GM12878 (cell line): Measurements from ENCODE around the gene EP400. TPM values are rescaled to one million over a fixed set of nuclear protein-coding genes. Genes with fewer than 3 reads are reported as not detected.

Experiments
- ATAC-seq: fragments of 200-7000 bp; cut with Tn5 transposase; 3 replicates; pipeline ENCODE4 v1.9.1; 2020; ENCODE audit warnings: mild to moderate bottlenecking, moderate library complexity
- BruUV-seq: library from RNA; stranded (reverse); fragments of 400-500 nt; replicated peaks from 2 replicates; lab custom pipeline; 2021; lab: Mats Ljungman, UMichigan
- CTCF ChIA-PET: fragments of 300-600 bp; sonication (Branson Sonifier 250); formaldehyde crosslinking; extraction: SDS; loops from one replicate; lab custom pipeline; 2021; ENCODE audit warnings: inconsistent platforms; lab: Yijun Ruan, JAX
- POLR2A ChIA-PET: fragments of 350-600 bp; formaldehyde crosslinking; extraction: SDS; loops from one replicate; lab custom pipeline; 2021; ENCODE audit warnings: inconsistent platforms; lab: Charles Lee
- RAD21 ChIA-PET: fragments of 300-600 bp; sonication (Branson Sonifier 250); formaldehyde crosslinking; loops from one replicate; lab custom pipeline; 2023; ENCODE audit warnings: antibody characterized with exemption; ENCODE audit not compliant: unreplicated experiment; lab: Charles Lee
- SMC1A ChIA-PET: fragments of 300-600 bp; sonication (Branson Sonifier 250); formaldehyde crosslinking; loops from one replicate; lab custom pipeline; 2023; ENCODE audit not compliant: unreplicated experiment, uncharacterized antibody; lab: Charles Lee
- DNase-seq: peaks from one replicate; pipeline ENCODE4 v3.0.0-alpha.2; 2011; ENCODE audit warnings: low read depth, low spot score
- FAIRE-seq: peaks from 3 replicates; lab custom pipeline; 2011; peaks lifted over from hg19 to GRCh38; lab: Jason Lieb, UNC
- H2AFZ ChIP-seq: 2 replicates; pipeline ENCODE4 v1.6.0; 2011; ENCODE audit warnings: low read depth, low read length, control low read depth; ENCODE audit not compliant: control insufficient read depth
- H3K27ac ChIP-seq: 2 replicates; pipeline ENCODE4 v1.5.1; 2011; ENCODE audit warnings: control low read depth; ENCODE audit not compliant: control insufficient read depth, insufficient read depth
- H3K27me3 ChIP-seq, 2 experiments: replicated peaks in 1 of 2; 2 replicates each; pipeline versions ENCODE4 v1.6.0 to v1.6.1; 2011; ENCODE audit warnings: low read length in 1 of 2; ENCODE audit not compliant: control insufficient read depth in 2 of 2, insufficient read depth in 2 of 2
- H3K36me3 ChIP-seq, 2 experiments: 2 replicates each; pipeline ENCODE4 v1.5.1; 2011; ENCODE audit warnings: low read length in 1 of 2; ENCODE audit not compliant: control insufficient read depth in 2 of 2, insufficient read depth in 2 of 2
- H3K4me1 ChIP-seq: 2 replicates; pipeline ENCODE4 v1.6.1; 2011; ENCODE audit warnings: mild to moderate bottlenecking, low read length, moderate library complexity, mixed read lengths; ENCODE audit not compliant: control insufficient read depth, insufficient read depth
- H3K4me2 ChIP-seq: 2 replicates; pipeline ENCODE4 v1.6.0; 2011; ENCODE audit warnings: control low read depth; ENCODE audit not compliant: control insufficient read depth, insufficient read depth
- H3K4me3 ChIP-seq: fragments of 200-600 bp; sonication (generic); 2 replicates; pipeline ENCODE4 v1.5.1; 2016
- H3K79me2 ChIP-seq: 2 replicates; pipeline ENCODE4 v1.6.0; 2011; ENCODE audit warnings: low read length; ENCODE audit not compliant: control insufficient read depth, insufficient read depth
- H3K9ac ChIP-seq: 2 replicates; pipeline ENCODE4 v1.8.0; 2011; ENCODE audit warnings: low read length, control low read depth, mixed read lengths; ENCODE audit not compliant: control insufficient read depth, insufficient read depth
- H3K9me3 ChIP-seq: replicated peaks from 3 replicates; pipeline ENCODE4 v1.5.1; 2011; ENCODE audit warnings: mild to moderate bottlenecking, low read length; ENCODE audit not compliant: control insufficient read depth, insufficient read depth
- H4K20me1 ChIP-seq: 2 replicates; pipeline ENCODE4 v1.6.0; 2011; ENCODE audit not compliant: control insufficient read depth, insufficient read depth
- CBX5 ChIP-seq: sonication (generic); IDR thresholded peaks from 2 replicates; pipeline ENCODE4 v1.6.1; 2016; ENCODE audit warnings: low read depth, moderate library complexity, mild to moderate bottlenecking, inconsistent platforms
- CREM ChIP-seq: IDR thresholded peaks from 2 replicates; pipeline ENCODE4 v1.6.1; 2014; ENCODE audit warnings: antibody characterized with exemption, low read depth
- EGR1 ChIP-seq, 2 experiments: IDR thresholded peaks; 1 replicate in 1 of 2; 2 replicates in 1 of 2; pipeline ENCODE4 v1.6.1; 2011 to 2012; ENCODE audit warnings: low read depth in 2 of 2, low read length in 2 of 2, borderline replicate concordance in 1 of 2, mild to moderate bottlenecking in 1 of 2, moderate library complexity in 1 of 2
- HDAC6 ChIP-seq: fragments of 200-600 bp; sonication (generic); IDR thresholded peaks from one replicate; pipeline ENCODE4 v1.8.0; 2017; ENCODE audit warnings: antibody characterized with exemption; ENCODE audit not compliant: unreplicated experiment
- MLLT1 ChIP-seq: fragments of 450-650 bp; IDR thresholded peaks from 2 replicates; pipeline ENCODE4 v1.6.1; 2016; ENCODE audit warnings: mild to moderate bottlenecking
- PAX8 ChIP-seq: fragments of 450-650 bp; IDR thresholded peaks from 2 replicates; pipeline ENCODE4 v1.6.1; 2017; ENCODE audit warnings: mild to moderate bottlenecking, moderate library complexity
- RFX5 ChIP-seq: IDR thresholded peaks from 2 replicates; pipeline ENCODE4 v1.6.1; 2011; ENCODE audit warnings: low read depth, low read length, improper control_type of control experiment
- SIN3A ChIP-seq: IDR thresholded peaks from 2 replicates; pipeline ENCODE4 v1.6.1; 2012; ENCODE audit warnings: low read depth, low read length, improper control_type of control experiment
- SMARCA5 ChIP-seq: fragments of 450-650 bp; IDR thresholded peaks from 2 replicates; pipeline ENCODE4 v1.6.1; 2017; ENCODE audit warnings: mild to moderate bottlenecking
- TCF12 ChIP-seq: IDR thresholded peaks from 2 replicates; pipeline ENCODE4 v1.6.1; 2011; ENCODE audit warnings: low read depth, mild to moderate bottlenecking, low read length
- USF2 ChIP-seq: IDR thresholded peaks from 2 replicates; pipeline ENCODE4 v1.6.1; 2011; ENCODE audit warnings: low read depth, low read length, improper control_type of control experiment, borderline replicate concordance
- YBX1 ChIP-seq: fragments of 450-650 bp; IDR thresholded peaks from 2 replicates; pipeline ENCODE4 v1.6.1; 2016; ENCODE audit warnings: antibody characterized with exemption
- ZNF384 ChIP-seq: IDR thresholded peaks from 2 replicates; pipeline ENCODE4 v1.6.1; 2012; ENCODE audit warnings: low read depth, mild to moderate bottlenecking, low read length, improper control_type of control experiment, borderline replicate concordance
- whole genome bisulfite sequencing: methylation state at CpG from one replicate; pipeline ENCODE4 v1.1.6; 2016; ENCODE audit warnings: low lambda C conversion rate; ENCODE audit not compliant: insufficient replicate concordance, insufficient coverage; ENCODE audit errors: missing lambda C conversion rate; 5-methylcytosine and 5-hydroxymethylcytosine counted together
- in situ Hi-C: fragments of 300-500 bp; cut with MboI; formaldehyde crosslinking; loops from 9 replicates; pipeline ENCODE4 v1.14.3; 2018; ENCODE audit warnings: mixed read lengths
- intact Hi-C: fragments of 100-400 bp; cut with micrococcal nuclease; formaldehyde crosslinking; loops from one replicate; pipeline ENCODE4 v1.14.2; 2022; ENCODE audit not compliant: unreplicated experiment
- polyA plus RNA-seq, 11 experiments: library from polyadenylated mRNA; depleted of rRNA in 4 of 11; unstranded in 6 of 11; stranded (reverse) in 5 of 11; fragments of >200 nt; fragmentation: Nextera tagmentation in 4 of 11; fragmentation: Illumina TruSeq in 1 of 11; extraction: Ambion mirVana in 4 of 11; extraction: Trizol in 1 of 11; gene quantifications; 1 replicate in 1 of 11; 2 replicates in 10 of 11; pipeline versions ENCODE4 v1.2.1 to v1.2.3, GENCODE V29; 2011 to 2016; ENCODE audit warnings: inconsistent platforms in 2 of 11, missing spikeins in 2 of 11, low read depth in 1 of 11
- total RNA-seq, 4 experiments: library from RNA; depleted of rRNA in 3 of 4; stranded (reverse); fragments of >200 nt in 3 of 4; fragmentation: Illumina TruSeq in 1 of 4; extraction: Trizol in 1 of 4; gene quantifications; 2 replicates each; pipeline versions ENCODE4 v1.2.1 to v1.2.3, GENCODE V29; 2013 to 2021
- TF ChIP-seq, protein P1 (sequence below): fragments of 450-650 bp; IDR thresholded peaks from 2 replicates; pipeline ENCODE4 v1.6.1; 2017; ENCODE audit warnings: antibody characterized with exemption, mild to moderate bottlenecking, moderate library complexity

EP400 gene
- total and polyA plus RNA-seq, 10 of the 15 experiments (the other 5 are each of a cell fraction or from before 2014, with no cell fraction given) = 3.8 to 44.2 (median 8.4) TPM

DNA sequence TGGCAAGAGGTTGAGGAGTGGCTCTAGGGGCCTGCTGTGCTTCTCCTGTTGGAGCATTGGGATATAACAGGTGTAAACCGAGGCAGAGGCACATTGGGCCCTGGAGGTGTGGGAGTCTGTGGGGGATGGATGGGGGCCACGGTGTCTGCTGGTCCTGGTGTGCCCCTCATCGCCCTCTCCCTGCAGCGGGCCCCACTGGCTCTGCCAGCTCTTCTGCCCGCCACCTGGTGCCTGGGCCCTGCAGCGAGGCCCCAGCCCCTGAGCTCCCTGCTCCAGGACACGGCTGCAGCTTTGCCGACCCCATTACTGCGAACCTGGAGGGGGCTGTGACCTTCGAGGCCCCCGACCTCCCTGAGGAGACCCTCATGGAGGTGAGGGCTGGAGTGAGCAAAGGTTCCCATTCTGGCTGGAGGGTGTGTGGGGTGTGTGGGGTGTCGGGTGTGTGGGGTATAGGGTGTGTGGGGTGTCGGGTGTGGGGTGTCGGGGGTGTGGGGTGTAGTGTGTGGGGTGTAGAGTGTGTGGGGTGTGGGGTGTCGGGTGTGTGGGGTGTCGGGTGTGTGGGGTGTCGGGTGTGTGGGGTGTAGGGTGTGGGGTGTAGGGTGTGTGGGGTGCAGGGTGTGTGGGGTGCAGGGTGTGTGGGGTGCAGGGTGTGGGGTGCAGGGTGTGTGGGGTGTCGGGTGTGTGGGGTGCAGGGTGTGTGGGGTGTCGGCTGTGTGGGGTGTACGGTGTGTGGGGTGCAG is 31.3 kb upstream of the EP400 start (continued):
- TF ChIP-seq PAX8 (no peak), EGR1 (IDR thresholded peaks at IDR 0.05; ENCODE audit: borderline replicate concordance in 1 of 2, low read depth in 2 of 2, low read length in 2 of 2) (no peak), TCF12 (no peak), YBX1 (no peak), CREM (no peak), SMARCA5 (no peak), MLLT1 (no peak), SIN3A (no peak), CBX5 (no peak)
- TF ChIP-seq, all 136 proteins: peak for 0

DNA sequence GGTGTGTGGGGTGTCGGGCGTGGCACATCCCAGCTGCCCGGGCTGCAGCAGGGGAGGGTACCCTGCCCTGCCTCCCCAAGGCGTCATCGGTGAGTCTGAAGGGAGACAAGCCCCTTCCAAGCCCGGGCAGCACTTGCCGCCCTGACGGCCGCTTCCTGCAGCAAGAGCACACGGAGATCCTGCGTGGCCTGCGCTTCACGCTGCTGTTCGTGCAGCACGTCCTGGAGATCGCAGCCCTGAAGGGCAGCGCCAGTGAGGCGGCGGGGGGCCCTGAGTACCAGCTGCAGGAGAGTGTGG is 30.7 kb upstream of the EP400 start:
- in situ Hi-C loops = no loop called here
- DNase-seq (no peak), FAIRE-seq (no peak), ATAC-seq (no peak)
- BruUV-seq = no TSS peak
- H3K4me1 ChIP-seq = peaks cover 11% of the 10 kb centered on the region
- no peaks in the 10 kb centered on the region for H3K79me2 ChIP-seq
- intact Hi-C loops = no loop called here
- H3K9me3 ChIP-seq = no peaks in the 10 kb centered on the region
- H2AFZ ChIP-seq = no peak overlapping the region
- H3K27ac ChIP-seq = no peak overlapping the region
- TF ChIP-seq USF2 (no peak), HDAC6 (no peak), RFX5 (no peak), ZNF384 (no peak)
- TF ChIP-seq, protein P1, sequence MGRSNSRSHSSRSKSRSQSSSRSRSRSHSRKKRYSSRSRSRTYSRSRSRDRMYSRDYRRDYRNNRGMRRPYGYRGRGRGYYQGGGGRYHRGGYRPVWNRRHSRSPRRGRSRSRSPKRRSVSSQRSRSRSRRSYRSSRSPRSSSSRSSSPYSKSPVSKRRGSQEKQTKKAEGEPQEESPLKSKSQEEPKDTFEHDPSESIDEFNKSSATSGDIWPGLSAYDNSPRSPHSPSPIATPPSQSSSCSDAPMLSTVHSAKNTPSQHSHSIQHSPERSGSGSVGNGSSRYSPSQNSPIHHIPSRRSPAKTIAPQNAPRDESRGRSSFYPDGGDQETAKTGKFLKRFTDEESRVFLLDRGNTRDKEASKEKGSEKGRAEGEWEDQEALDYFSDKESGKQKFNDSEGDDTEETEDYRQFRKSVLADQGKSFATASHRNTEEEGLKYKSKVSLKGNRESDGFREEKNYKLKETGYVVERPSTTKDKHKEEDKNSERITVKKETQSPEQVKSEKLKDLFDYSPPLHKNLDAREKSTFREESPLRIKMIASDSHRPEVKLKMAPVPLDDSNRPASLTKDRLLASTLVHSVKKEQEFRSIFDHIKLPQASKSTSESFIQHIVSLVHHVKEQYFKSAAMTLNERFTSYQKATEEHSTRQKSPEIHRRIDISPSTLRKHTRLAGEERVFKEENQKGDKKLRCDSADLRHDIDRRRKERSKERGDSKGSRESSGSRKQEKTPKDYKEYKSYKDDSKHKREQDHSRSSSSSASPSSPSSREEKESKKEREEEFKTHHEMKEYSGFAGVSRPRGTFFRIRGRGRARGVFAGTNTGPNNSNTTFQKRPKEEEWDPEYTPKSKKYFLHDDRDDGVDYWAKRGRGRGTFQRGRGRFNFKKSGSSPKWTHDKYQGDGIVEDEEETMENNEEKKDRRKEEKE = no peak
- POLR2A ChIA-PET = no interaction called here
- H3K27me3 ChIP-seq = no peaks in the 10 kb centered on the region
- no peaks in the 10 kb centered on the region for H4K20me1 ChIP-seq
- CTCF ChIA-PET = no interaction called here
- WGBS = 97% methylated on average over 16 of the region's 19 CpGs
- RAD21 ChIA-PET = no interaction called here
- H3K4me2 ChIP-seq = no peak overlapping the region
- H3K36me3 ChIP-seq = no peaks in the 10 kb centered on the region; a peak in 2 of 4 replicates
- SMC1A ChIA-PET = no interaction called here
- H3K9ac ChIP-seq = no peak overlapping the region
- no peak overlapping the region for H3K4me3 ChIP-seq
